D721Med (cell line): ENCODE results near the gene VWA5B1.
A peak's percentile ranks its signal among the peaks of the same experiment; 100 is the strongest.

Experiments used
- DNase-seq: peaks from one replicate; pipeline ENCODE4 v3.0.0; 2011; ENCODE audit warnings: low spot score; ENCODE audit not compliant: insufficient read length
- FAIRE-seq: peaks from 2 replicates; lab custom pipeline; 2011; peaks lifted over from hg19 to GRCh38; lab: Jason Lieb, UNC
- TF ChIP-seq, protein P1 (sequence below): IDR thresholded peaks from 2 replicates; pipeline ENCODE4 v1.5.1; 2012; ENCODE audit warnings: mild to moderate bottlenecking, control low read depth; ENCODE audit not compliant: insufficient read depth; ENCODE audit errors: missing control alignments

VWA5B1 gene

DNA sequence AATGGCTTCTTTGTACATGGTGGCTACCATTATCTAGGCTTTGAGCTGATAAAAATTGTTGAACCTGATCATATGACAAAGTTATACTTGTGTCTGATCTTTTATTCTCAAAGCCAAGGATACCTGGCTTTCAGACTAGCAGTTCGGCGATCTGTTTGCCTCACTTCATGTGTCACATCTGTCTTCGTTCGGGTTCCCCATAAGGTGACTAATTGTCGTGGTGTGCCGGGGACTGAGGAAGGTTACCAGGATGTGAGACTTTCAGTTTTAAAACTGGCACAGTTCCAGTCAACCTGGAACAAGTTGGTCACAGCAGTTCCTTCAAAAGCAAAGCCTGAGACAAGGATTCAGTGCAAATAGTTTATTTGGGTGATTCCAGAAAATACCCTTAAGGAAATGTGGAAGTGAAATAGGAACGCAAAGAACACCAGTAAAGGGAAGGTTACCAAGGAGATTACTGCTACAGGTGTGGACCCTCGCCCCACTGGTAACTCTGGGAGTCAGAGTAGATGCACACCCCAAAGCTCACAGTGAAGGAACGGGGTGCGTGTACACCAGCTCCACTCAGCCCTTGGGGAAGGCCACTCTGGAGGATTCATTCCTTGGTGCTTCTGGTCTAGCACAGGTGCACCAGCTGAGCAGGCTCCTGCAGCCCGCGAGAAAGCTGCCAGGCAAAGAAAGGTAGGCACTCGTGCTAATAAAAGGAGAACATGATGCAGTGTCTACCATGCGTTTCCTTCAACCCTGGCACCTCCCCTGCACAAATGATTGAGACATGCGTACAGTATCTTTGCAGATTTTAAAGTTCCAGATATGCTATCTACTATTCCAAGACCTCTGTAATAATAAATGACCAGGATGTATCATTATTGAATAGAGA, 69.0 kb downstream of the VWA5B1 start:
- DNase-seq (no peak), FAIRE-seq (no peak)
- TF ChIP-seq, protein P1, sequence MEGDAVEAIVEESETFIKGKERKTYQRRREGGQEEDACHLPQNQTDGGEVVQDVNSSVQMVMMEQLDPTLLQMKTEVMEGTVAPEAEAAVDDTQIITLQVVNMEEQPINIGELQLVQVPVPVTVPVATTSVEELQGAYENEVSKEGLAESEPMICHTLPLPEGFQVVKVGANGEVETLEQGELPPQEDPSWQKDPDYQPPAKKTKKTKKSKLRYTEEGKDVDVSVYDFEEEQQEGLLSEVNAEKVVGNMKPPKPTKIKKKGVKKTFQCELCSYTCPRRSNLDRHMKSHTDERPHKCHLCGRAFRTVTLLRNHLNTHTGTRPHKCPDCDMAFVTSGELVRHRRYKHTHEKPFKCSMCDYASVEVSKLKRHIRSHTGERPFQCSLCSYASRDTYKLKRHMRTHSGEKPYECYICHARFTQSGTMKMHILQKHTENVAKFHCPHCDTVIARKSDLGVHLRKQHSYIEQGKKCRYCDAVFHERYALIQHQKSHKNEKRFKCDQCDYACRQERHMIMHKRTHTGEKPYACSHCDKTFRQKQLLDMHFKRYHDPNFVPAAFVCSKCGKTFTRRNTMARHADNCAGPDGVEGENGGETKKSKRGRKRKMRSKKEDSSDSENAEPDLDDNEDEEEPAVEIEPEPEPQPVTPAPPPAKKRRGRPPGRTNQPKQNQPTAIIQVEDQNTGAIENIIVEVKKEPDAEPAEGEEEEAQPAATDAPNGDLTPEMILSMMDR = no peak

DNA sequence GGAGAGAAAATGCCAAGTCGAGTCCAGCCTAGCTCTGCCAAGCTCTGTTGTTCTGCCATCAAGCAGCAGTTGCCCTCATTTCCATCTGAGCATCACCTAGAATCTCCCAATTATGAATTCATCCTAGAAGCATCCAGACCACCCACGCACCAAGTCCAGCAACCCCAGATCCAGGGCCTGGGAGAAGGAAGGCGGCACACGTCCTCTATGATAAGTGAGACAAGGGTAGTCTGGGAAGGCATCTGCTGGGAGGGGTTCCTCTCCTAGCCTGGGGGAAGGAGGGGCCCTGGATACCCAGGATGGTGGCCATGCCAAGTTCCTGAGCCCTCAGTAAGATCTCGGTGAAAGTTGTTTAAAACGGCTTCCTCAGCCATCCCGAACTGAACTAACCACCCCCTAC, 70.7 kb downstream of the VWA5B1 start:
- DNase-seq (no peak), FAIRE-seq (no peak)
- TF ChIP-seq, protein P1 = no peak

DNA sequence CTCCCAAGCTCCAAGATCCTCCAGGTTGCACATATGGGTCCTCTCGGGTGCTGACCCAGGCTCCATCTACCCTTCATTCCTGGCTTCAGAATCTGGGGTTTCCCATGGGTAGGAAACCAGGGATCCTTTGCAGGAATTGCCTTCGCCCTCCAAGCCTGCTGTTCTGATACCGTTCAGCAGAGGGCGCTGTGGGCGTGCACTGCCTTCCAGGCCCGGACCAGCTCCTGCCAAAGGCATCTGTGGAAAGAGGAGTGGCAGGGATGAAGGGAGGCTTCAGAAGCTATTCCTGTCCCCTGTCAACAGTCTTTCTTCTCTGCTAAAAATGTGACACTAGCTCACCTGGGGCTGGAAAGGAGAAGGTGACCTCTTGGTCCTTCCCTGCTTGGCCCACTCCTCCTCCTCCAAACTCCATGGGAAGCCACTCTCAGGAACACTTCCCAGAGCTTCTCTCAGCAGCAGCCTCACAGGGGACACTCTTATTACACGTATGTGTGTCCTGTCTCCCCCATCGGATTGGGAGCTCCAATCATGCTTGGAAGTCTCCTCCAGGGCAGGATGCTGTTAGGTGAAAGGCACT, 71.2 kb downstream of the VWA5B1 start:
- FAIRE-seq (no peak), DNase-seq (no peak)
- TF ChIP-seq, protein P1 = peak; percentile 81

DNA sequence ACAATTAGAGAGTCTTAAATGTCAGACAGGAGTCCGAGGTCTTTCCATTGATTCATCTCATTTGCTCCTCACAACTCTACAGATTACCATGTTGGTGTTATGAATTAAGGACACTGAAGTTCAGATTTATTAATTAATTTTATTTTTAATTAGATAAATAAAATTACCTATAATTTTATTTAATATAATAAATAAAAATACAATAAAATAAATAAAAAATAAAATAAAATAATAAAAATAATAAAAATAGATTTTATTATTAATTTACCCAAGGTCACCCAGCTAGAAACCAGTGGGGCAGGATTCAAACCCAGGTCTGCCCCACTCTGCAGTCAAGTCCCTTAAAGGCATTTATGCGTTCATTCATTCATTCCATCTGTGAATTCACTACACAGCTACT, 72.2 kb downstream of the VWA5B1 start:
- TF ChIP-seq, protein P1 = no peak
- no peak for DNase-seq
- FAIRE-seq = no peak

DNA sequence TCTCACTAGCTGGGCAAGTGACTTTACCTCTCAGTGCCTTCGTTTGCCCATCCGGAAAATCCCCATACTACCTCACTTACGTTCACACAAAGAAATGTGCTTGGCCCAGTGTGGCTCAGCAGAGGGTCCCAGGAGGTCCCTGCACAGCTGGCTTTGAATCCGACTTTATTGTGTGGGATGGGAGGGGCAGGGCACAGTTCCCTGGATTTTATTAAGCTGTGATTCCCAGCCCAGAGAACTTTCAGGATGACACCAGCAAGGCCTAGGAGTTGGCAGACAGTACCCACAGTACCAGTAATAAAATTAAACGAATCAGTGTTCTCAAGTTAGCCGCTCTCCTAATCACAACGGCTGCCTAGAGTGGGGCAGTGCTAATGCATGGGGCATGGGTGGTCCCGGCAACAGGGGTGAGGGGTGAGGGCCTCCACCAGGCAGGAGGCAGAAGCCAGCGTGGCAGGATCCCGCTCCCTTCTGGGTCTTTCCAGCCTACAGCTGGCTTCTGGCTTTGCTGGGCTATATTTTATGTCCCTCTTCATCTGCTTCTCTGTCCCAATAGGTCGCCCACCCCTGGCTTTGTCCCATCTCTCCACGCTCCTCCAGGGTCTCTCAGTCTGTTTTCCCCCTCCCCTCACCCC, 74.9 kb downstream of the VWA5B1 start:
- TF ChIP-seq, protein P1 = no peak
- no peak for FAIRE-seq

DNA sequence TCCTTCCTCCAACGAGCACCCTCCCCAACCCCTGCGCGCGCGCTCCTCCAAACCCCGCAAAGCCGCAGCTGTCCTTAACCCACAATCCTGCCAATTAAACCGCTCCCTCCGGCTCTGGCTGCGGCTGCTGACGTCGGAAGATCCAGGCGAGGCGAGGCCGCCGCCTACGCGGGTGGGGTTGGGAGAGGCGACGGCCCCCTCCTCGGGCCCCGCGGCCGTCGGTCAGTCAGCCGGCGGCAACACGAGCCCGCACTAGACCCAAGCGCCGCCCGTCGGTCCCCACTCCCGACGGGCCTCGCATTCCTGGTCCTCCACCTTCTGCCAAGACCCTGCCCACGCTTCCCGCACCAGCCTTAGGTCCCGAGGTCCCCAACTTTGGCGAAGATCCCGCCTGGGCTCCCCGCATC, 75.4 kb downstream of the VWA5B1 start:
- no peak for FAIRE-seq
- TF ChIP-seq, protein P1 = no peak
- DNase-seq = no peak

More for the DNA sequence above, 74.9 kb downstream of the VWA5B1 start:
- DNase-seq = no peak
